GM21619 (cell line): ENCODE results near the gene CMAS.
"Not testable (repeated sequence)": the region's sequence is repeated elsewhere in the genome, so short reads cannot be mapped to it uniquely, and the experiment has no call there.

Experiments
- ATAC-seq: cut with Tn5 transposase; IDR thresholded peaks from one replicate; pipeline ENCODE4 v1.9.1; 2021; ENCODE audit not compliant: unreplicated experiment

CMAS gene

DNA sequence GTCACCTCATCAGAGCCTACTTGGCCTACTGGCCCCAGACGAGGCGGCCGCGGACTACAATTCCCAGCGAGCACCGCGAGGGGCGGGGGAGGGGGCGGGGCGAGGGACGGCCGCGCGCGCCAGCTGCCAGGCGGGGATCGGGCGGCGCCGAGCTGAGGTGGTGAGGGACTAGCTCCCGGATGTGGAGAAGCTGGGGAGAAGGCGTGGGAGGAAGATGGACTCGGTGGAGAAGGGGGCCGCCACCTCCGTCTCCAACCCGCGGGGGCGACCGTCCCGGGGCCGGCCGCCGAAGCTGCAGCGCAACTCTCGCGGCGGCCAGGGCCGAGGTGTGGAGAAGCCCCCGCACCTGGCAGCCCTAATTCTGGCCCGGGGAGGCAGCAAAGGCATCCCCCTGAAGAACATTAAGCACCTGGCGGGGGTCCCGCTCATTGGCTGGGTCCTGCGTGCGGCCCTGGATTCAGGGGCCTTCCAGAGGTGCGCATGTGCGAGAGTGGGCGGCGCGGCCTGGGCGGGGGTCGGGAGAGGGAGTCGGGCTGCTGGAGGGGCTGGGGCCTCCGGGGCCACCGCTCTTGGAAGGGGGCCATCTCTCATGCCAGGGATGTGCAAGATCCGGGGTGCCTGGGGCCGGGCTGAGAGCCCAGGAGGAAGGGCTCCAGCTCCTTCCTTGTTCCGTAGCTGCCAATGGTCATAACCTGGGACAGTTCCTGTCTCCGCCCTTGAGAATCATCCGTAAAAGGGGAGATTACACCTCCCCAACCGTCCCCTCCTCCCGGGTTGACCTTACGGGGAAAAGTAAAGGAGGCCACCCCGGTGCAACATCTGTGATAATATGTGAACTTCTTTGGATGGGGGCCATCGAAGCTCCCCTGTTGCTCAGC is at the start of gene CMAS:
TSS of gene CMAS (plus strand) at position 129 of the 878 bp plus-strand sequence. CDS start at position 215, 86 bp downstream.
- peak; percentile 80 for ATAC-seq

DNA sequence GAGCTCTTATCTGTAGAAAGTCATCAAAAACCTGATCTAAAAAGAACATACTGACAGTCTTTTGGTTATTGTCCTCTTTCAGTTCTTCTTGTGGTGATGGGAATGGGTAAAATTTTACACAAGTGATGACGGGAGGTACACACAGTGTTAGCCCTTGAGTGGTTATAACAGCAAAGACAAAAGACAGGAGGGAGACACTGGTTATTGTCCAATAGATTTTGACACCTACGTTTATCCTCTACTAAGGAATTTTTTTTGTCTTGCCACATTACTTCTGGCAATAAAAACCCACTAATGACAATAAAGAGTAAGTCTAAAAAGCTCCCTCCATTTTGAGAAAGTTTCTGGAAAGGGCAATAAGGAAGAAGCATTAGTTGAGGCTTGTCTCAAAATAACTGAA is 47.7 kb upstream of the CMAS start:
- no peak for ATAC-seq

DNA sequence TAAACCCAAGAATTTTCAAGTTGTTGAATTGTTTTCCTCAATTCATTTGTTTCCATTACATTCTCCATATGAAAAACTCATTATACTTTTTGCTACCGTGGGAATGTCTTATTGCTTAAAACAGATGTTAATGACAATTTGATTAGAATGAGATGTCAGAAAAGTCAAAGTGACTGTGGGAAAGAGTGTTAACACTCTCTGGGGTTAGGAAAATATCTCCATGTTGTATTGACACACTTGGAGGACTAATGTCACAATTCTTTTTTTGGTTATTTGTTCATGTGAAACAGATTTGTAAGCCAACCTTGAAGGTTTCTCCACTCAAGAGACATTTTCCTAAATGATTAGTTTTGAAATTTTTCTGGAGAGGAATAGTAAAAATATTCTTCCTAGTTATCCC is 47.2 kb upstream of the CMAS start:
- no peak for ATAC-seq

GRCh38 chr12:22002430-22002829 is 43.6 kb upstream of the CMAS start:
- no peak for ATAC-seq

GRCh38 chr12:22007794-22008193 is 38.2 kb upstream of the CMAS start:
- ATAC-seq, result not testable (repeated sequence)

DNA sequence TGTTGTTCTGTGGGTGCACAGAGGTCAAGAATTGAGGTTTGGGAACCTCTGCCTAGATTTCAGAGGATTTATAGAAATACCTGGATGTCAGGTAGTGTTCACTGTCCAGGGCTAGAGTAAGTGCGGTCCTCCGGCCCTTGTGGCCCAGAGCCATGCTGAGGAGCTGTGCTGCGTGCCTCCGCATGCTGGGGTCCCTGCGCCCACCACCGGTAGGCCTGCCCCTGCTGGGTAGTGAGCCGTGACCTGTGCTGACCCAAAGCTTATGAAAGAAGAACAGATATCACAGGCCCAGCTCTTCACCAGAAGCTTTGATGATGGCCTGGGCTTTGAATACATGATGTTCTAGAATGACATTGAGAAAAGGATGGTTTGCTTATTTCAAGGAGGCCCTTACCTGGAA is 37.8 kb upstream of the CMAS start:
- no peak for ATAC-seq

- ATAC-seq, result no peak
These were observed 31.8 kb upstream of the CMAS start for GRCh38 chr12:22014041-22014782.

DNA sequence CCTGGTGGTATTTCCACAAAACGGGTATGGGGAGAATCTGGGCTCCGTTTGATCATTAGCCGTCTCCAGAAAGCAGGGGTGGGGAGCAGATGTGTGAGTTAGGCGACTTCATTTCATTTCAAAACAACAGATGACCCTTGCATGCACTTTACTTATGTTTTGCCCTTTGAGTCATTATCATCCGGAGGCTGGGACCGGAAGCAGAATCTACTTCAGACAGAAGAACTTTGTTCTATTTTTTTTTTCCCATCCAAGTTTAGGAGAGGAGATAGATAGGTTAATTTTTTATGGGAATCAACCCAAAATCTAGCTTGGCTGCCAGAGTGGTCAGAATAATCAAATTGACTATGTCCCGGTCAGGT is 31.3 kb upstream of the CMAS start:
- no peak for ATAC-seq

DNA sequence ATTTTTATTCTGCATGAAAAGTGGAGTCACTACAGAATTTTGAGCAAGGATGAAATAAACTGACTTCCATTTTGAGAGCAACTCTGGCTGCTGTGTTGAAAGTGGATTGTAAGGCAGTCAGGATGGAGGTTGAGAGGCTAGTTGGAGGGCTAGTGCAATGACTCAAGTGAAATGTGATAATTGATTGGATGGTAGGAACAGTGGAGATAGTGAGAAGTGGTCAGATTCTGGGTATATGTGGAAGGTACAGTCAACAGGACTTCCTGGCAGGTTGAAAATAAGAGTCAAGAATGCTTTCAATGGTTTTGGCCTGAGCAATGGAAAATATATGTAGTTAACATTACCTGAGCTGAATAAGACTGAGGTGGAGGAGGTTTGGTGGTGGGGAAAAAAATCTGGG is 29.0 kb upstream of the CMAS start:
- no peak for ATAC-seq

- no peak for ATAC-seq
These were observed 27.2 kb upstream of the CMAS start for GRCh38 chr12:22018860-22019259.

GRCh38 chr12:22023489-22023888 is 22.5 kb upstream of the CMAS start:
- not testable (repeated sequence) for ATAC-seq

DNA sequence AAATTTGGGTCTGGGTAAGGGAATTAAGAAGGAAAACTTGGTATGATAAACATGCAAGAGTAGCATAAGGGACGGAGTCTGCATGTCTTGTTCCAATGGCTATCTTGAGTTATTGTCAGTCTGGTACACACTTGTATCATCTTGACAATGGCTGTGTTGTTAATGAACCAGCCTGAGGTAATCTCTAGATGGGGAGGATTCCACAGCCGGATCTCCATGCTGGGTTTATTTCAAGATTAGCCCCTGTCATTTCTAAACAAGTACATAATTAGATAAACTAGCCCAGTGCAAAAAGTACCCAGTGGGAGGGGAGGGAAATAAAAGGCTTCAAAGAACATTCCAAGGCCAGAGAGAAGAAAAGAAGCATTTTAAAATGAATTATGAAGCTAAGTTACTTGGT is 16.5 kb upstream of the CMAS start:
- no peak for ATAC-seq

DNA sequence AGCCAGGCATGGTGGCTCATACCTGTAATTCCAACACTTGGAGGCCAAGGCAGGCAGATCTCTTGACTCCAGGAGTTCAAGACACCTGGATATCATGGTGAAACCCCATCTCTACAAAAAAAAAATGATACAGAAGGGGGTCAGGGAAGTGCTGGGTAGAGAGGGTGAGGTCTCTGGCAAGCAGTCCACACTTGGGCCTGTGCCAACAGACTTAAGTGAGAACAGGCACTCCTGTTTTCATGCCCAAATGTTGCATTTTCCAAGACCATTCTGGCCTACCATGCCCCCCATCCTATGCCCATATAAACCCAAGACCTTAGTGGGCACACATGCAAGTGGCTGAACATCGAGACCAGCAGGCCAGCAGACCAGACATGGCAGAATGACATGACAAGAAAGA is 16.0 kb upstream of the CMAS start:
- no peak for ATAC-seq

GRCh38 chr12:22032732-22033131 is 13.3 kb upstream of the CMAS start:
- ATAC-seq, result no peak

DNA sequence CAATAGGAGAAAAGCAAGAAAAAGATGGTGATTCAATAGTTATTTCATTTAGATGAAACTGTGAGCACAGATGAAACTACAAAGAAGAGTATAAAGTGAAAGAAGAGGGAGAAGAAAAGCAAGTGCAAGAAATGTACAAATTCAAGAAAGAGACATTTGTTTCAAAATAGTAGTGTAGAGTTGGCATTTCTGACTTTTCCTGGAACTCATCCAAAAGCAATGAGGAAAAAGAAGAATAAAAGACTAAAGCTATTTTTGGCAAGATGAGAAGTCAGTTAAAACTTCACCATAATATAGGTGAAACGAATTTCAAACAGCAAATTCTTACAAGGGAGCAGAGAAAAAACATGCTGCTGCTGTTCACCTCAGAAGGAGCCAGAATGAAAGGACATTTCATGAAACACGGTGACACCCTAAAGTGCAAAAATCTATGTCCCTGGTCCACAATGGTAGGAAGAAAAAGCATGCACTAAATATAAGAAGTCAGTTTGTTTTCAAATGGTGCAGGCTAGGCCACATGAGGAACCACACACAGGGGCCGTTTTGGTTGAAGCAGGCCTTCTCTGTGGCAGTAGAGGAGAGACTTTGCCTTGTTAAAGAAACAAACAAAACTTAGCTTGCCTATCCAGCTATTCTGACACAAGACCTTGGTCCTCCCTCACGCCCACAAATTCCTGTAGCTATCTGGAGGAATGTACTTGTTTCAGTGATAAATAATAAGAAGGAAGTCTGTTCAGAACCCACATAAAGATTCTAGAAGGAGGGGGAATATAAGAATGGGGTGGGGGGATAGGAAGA is 11.1 kb upstream of the CMAS start:
- ATAC-seq, result no peak

DNA sequence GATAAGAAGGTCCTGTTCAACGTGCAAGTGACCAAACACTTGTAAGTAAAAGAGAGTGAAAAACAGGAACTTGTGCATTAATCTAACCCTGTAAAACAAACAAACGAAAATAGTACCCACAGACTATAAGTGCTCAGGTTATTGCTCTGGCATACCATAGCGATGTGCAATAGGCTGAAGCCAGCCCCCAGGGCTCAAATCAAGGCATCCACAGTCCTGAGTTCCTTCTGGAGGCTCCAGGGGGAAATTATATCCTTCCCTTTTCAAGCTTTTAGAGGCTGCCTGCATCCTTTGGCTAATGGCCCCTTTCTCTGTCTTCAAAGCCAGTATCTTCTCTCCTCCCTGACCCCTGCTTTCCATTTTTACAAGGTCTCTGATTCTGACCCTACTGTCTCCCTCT is 8.1 kb upstream of the CMAS start:
- ATAC-seq, result no peak

GRCh38 chr12:22038734-22039133 is 7.3 kb upstream of the CMAS start:
- ATAC-seq, result no peak

- no peak for ATAC-seq
These were observed 6.7 kb upstream of the CMAS start for GRCh38 chr12:22039361-22039760.

- ATAC-seq, result no peak
These were observed 2.9 kb upstream of the CMAS start for GRCh38 chr12:22042976-22043669.

DNA sequence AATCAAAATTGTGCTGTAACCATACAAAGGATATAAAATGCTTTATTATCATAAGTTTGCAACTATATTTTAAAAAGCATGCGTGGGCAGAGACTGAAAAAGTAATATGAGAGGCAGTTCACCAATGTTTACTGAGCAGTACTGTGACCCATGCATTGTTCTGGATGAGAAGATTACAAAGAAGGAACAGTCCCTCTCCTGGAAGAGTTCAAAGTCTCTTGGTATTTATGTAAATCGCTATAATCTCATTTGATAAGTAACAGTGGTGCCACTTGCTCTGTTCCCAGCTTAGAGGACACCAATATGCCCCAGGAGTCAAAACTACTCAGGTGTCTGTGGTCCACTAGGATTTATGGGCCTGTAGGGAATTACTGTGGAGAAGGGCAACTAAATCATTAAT is 2.1 kb upstream of the CMAS start:
- ATAC-seq, result no peak

DNA sequence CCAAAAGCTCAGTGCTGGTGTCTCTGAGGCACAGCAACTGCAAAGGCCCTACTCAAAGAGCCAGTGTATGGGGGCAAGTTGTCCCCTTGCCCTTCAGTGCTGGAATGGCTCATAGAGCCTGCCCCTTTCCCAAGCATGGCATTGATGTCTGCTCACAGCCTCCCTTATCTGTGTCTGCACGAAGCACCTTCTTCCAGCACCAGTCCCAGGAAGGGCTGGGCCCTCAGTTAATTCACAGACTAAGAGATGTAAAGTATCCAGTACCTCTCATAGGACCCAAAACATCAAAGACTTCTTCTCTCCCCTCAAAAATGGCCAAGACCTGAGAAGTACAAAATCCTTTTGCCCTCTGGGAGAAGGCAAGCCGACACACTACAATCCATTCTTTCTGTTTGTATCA is 1.6 kb upstream of the CMAS start:
- no peak for ATAC-seq
